ENCODE results near the gene SMCO1. TPM values are rescaled to one million over a fixed set of nuclear protein-coding genes. Genes with fewer than 3 reads are reported as not detected.
"Not testable (repeated sequence)": the region's sequence is repeated elsewhere in the genome, so short reads cannot be mapped to it uniquely, and the experiment has no call there.

Gene SMCO1
- total RNA-seq, 4 donors from 2014 or later = not detected

GRCh38 chr3:196506687-196507086 lies 8.5 kb downstream of the SMCO1 start:
- WGBS, 2 donors (ENCODE audit: low coverage in 1 of 2) = 87 to 89% methylated on average over 8 of the region's 8 CpGs
- H3K27ac ChIP-seq = no peak overlapping the region
- no peaks in the 10 kb centered on the region for H3K36me3 ChIP-seq
- no peak overlapping the region for H3K4me3 ChIP-seq
- H3K27me3 ChIP-seq = no peaks in the 10 kb centered on the region
- H3K9me3 ChIP-seq = no peaks in the 10 kb centered on the region
- no peak for ATAC-seq
- peaks cover 0 to 7% (median 3%) of the 10 kb centered on the region in 3 donors for H3K4me1 ChIP-seq
- TF ChIP-seq POLR2A (IDR thresholded peaks at IDR 0.05) = no peak
- no peak for TF ChIP-seq POLR2AphosphoS5 (IDR thresholded peaks at IDR 0.05)
- TF ChIP-seq, protein P1, sequence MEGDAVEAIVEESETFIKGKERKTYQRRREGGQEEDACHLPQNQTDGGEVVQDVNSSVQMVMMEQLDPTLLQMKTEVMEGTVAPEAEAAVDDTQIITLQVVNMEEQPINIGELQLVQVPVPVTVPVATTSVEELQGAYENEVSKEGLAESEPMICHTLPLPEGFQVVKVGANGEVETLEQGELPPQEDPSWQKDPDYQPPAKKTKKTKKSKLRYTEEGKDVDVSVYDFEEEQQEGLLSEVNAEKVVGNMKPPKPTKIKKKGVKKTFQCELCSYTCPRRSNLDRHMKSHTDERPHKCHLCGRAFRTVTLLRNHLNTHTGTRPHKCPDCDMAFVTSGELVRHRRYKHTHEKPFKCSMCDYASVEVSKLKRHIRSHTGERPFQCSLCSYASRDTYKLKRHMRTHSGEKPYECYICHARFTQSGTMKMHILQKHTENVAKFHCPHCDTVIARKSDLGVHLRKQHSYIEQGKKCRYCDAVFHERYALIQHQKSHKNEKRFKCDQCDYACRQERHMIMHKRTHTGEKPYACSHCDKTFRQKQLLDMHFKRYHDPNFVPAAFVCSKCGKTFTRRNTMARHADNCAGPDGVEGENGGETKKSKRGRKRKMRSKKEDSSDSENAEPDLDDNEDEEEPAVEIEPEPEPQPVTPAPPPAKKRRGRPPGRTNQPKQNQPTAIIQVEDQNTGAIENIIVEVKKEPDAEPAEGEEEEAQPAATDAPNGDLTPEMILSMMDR (IDR thresholded peaks at IDR 0.05) = no peak
- no peak for TF ChIP-seq EP300 (IDR thresholded peaks at IDR 0.05)

DNA sequence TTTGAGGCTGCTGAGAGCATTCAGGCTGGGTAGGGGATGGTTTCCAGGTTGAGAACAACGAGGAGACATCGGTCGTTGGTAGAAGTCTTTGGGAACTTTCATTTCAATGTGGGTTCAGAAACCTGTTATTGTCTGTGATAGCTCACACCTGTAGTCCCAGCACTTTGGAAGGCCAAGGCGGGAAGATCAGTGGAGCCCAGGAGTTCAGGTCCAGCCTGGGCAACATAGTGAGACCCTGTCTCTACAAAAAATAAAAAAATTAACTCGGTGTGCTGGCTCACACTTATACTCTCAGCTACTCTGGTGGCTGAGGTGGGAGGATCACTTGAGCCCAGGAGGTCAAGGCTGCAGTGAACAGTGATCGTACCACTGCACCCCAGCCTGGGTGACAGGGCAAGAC lies 10.6 kb downstream of the SMCO1 start:
- H3K36me3 ChIP-seq = no peaks in the 10 kb centered on the region
- TF ChIP-seq, protein P1 (IDR thresholded peaks at IDR 0.05) = no peak
- TF ChIP-seq EP300 (IDR thresholded peaks at IDR 0.05) (no peak), POLR2AphosphoS5 (IDR thresholded peaks at IDR 0.05) (no peak), POLR2A (IDR thresholded peaks at IDR 0.05) (no peak)
- H3K4me1 ChIP-seq = peaks cover 0 to 27% (median 10%) of the 10 kb centered on the region in 3 donors
- peak overlapping the region in 3 of 4 donors; percentile 95 to 99 (median 96) for H3K27ac ChIP-seq
- H3K27me3 ChIP-seq = no peaks in the 10 kb centered on the region
- H3K9me3 ChIP-seq = no peaks in the 10 kb centered on the region
- no peak overlapping the region for H3K4me3 ChIP-seq
- no peak for ATAC-seq
- 87 to 94% methylated on average over 4 to 6 of the region's 6 CpGs for WGBS, 2 donors (ENCODE audit: low coverage in 1 of 2)

DNA sequence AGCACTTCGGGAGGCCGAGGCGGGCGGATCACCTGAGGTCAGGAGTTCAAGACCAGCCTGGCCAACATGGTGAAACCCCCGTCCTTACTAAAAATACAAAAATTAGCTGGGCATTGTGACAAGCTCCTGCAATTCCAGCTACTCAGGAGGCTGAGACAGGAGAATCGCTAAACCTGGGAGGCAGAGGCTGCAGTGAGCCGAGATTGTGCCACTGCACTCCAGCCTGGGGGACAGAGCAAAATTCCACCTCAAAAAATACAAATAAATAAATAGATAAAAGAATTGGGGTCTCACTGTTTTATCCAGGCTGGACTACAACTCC lies 11.1 kb downstream of the SMCO1 start:
- not testable (repeated sequence) for H3K9me3 ChIP-seq, ATAC-seq, H3K27me3 ChIP-seq, H3K36me3 ChIP-seq
- H3K4me1 ChIP-seq = peaks cover 0 to 32% (median 10%) of the 10 kb centered on the region in 3 donors
- peak overlapping the region; percentile 95 to 99 (median 97) for H3K27ac ChIP-seq
- peak overlapping the region; percentile 83 to 90 for H3K4me3 ChIP-seq
- WGBS, 2 donors (ENCODE audit: low coverage in 1 of 2) = 30 to 31% methylated on average over 4 to 6 of the region's 7 CpGs

DNA sequence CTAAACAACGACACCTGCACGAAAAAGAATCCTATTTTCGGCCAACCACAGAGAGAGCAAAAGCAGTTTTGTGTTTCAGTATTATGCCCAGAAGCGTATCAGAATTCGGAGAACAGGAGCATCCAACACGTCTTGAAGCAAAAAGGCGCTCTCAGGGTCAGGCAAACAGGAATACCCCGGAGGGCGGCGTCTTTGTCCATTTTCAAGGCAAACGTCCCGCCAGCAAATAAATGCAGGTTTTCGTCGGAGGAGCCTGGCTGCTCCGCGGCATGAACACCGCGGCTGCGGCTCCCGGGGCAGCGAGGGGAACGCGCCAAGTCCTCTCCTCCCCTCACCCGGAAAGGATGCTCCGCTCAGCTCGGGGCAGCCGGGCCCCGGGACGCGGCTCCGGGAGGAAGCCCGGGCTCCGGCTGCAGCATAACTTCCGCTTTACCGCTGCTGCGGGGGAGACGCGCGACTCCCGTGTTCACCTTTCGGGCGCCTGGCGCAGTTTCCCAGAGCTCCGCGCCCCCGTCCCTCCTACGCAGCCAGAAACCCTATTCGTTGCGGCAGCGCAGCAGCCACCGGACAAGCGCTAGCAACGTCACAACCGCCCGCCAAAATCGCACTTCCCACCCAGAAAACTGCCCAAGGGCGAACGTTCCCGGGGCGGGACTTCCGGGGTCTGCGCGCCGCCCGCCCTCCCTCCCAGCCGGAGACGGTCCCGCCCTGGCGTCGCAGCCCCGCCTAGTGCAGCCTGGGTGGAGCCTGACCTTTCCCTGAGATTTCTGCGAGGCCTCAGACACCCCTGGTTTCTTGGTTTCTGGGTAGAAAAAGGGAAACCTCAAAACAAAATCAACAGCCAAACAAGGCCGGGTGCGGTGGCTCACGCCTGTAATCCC lies 11.7 kb downstream of the SMCO1 start, which contains the start of gene RNF168:
Gene RNF168, minus strand, starts transcription at position 573 of the 881 bp plus-strand sequence. CDS start 595 bp downstream, outside the sequence.
- H3K4me3 ChIP-seq = peak within 1 kb of the TSS; percentile 83 to 90
- ATAC-seq = peak; percentile 97
- no peaks in the 10 kb centered on the region for H3K36me3 ChIP-seq
- no peaks in the 10 kb centered on the region for H3K27me3 ChIP-seq
- 0 to 5% methylated on average over 4 to 15 of the region's 75 CpGs for WGBS, 2 donors (ENCODE audit: low coverage in 1 of 2)
- H3K27ac ChIP-seq = peak within 1 kb of the TSS; percentile 95 to 99 (median 97)
- TF ChIP-seq, protein P1 (IDR thresholded peaks at IDR 0.05) = peak in 1 of 4 experiments; percentile 15
- TF ChIP-seq POLR2AphosphoS5 (IDR thresholded peaks at IDR 0.05) (peak; percentile 98), POLR2A (IDR thresholded peaks at IDR 0.05) (peak; percentile 97 to 98), EP300 (IDR thresholded peaks at IDR 0.05) (no peak)
- H3K4me1 ChIP-seq = peaks cover 0 to 38% (median 10%) of the 10 kb centered on the region in 3 donors
- no peaks in the 10 kb centered on the region for H3K9me3 ChIP-seq

GRCh38 chr3:196502775-196503195 lies 12.4 kb downstream of the SMCO1 start:
- Histone ChIP-seq H3K9me3 (no peaks in the 10 kb centered on the region), H3K4me1 (peaks cover 0 to 44% (median 10%) of the 10 kb centered on the region in 3 donors), H3K27me3 (no peaks in the 10 kb centered on the region), H3K4me3 (peak overlapping the region; percentile 83 to 90), H3K27ac (peak overlapping the region; percentile 95 to 99 (median 97)), H3K36me3 (no peaks in the 10 kb centered on the region)
- peak; percentile 24 for ATAC-seq
- TF ChIP-seq EP300 (IDR thresholded peaks at IDR 0.05) = no peak
- TF ChIP-seq POLR2A (IDR thresholded peaks at IDR 0.05) = peak; percentile 22 to 26
- peak; percentile 83 for TF ChIP-seq POLR2AphosphoS5 (IDR thresholded peaks at IDR 0.05)
- 0% methylated on average over 4 of the region's 27 CpGs; no CpG with 5 or more reads in 1 of the 2 donors for WGBS, 2 donors (ENCODE audit: low coverage in 1 of 2)

Data from gastroesophageal sphincter (tissue), 4 donors.